Anterior cingulate cortex (tissue), 58 donors: Measurements from ENCODE around the gene TMEM203.

Source experiments
- DNase-seq, 58 donors: peaks; one replicate each; lab custom pipeline; 2025; lab: John Stamatoyannopoulos, UW

TMEM203 gene

GRCh38 chr9:137221095-137221505 is 15.7 kb upstream of the TMEM203 start:
- no peak for DNase-seq

GRCh38 chr9:137220317-137221094 is 15.1 kb upstream of the TMEM203 start:
- DNase-seq, result no peak

GRCh38 chr9:137219757-137220316 is 14.4 kb upstream of the TMEM203 start:
- no peak for DNase-seq

GRCh38 chr9:137218754-137219271 is 13.4 kb upstream of the TMEM203 start:
- DNase-seq, result no peak

GRCh38 chr9:137218212-137218753 is 12.8 kb upstream of the TMEM203 start:
- no peak for DNase-seq

GRCh38 chr9:137217276-137218211 is 12.1 kb upstream of the TMEM203 start:
- peak in 11 of 58 donors; percentile 13 to 55 (median 28) for DNase-seq

GRCh38 chr9:137216188-137216965 is 10.9 kb upstream of the TMEM203 start:
- DNase-seq, result no peak

- no peak for DNase-seq
Observed at GRCh38 chr9:137215196-137215986, 9.9 kb upstream of the TMEM203 start.

GRCh38 chr9:137214620-137215019 is 9.2 kb upstream of the TMEM203 start:
- no peak for DNase-seq

- peak in 10 of 58 donors; percentile 31 to 65 (median 50) for DNase-seq
Observed at GRCh38 chr9:137213160-137214060, 8.0 kb upstream of the TMEM203 start.

GRCh38 chr9:137212520-137212919 is 7.1 kb upstream of the TMEM203 start:
- no peak for DNase-seq

- DNase-seq, result no peak
Observed at GRCh38 chr9:137211532-137211931, 6.1 kb upstream of the TMEM203 start.

- DNase-seq, result no peak
Observed at GRCh38 chr9:137206602-137207001, 1.2 kb upstream of the TMEM203 start.

GRCh38 chr9:137204731-137205125 is 720 bp downstream of the TMEM203 start:
- DNase-seq, result no peak

- no peak for DNase-seq
Observed at GRCh38 chr9:137202966-137203365, 2.5 kb downstream of the TMEM203 start.

GRCh38 chr9:137201205-137201868 is 4.1 kb downstream of the TMEM203 start:
- DNase-seq, result no peak
